ENCODE data around the gene NTSR1.

NTSR1 gene

GRCh38 chr20:62709537-62709905 is 885 bp downstream of the NTSR1 start:
- DNase-seq (ENCODE audit: low read depth): no peak

GRCh38 chr20:62710221-62710885 is 1.7 kb downstream of the NTSR1 start:
- DNase-seq (ENCODE audit: low read depth): no peak

GRCh38 chr20:62710886-62711702 is 2.5 kb downstream of the NTSR1 start:
- no peak for DNase-seq (ENCODE audit: low read depth)

DNA sequence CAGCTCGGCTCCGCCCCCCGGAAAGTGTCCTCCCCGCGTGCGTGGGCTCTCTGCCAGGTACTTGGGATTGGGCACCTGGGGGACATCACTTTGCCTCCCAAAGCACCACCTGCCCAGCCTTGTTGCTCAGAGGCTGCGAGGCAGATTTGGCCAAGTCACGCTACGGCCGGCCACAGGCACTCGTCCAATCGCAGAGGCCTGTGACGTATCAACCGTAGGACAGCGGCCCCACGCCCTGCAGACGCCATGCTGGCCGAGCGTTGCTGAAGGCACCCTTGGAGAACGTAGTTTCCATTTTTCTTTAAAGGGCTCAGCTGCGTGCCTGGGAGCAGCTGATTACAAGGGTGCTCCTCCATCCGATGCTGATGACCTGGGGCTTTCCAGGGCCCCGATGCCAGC is 3.1 kb downstream of the NTSR1 start:
- no peak for DNase-seq (ENCODE audit: low read depth)

DNA sequence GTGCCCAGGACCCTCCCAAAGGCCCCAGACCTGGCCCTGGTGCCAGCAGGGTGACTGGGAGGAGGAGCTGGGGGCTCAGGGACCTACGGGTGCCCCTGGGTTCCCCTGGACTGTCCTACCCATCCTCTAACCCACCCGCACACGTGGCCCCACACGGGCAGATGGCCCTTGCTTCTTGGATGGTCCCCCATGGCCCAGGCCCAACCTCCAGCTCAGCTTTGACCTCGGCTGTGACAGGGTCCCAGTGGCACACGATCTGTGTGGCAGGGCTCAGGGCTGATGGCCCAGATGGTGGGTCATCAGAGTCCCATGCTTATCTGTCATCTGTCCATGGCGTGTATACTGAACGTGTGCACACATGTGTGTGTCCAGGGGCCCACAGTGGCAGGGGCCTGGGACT is 4.0 kb downstream of the NTSR1 start:
- no peak for DNase-seq (ENCODE audit: low read depth)

- no peak for DNase-seq (ENCODE audit: low read depth)
These were observed 5.4 kb downstream of the NTSR1 start for GRCh38 chr20:62714006-62714405.

GRCh38 chr20:62714799-62715198 is 6.2 kb downstream of the NTSR1 start:
- DNase-seq (ENCODE audit: low read depth): no peak

DNA sequence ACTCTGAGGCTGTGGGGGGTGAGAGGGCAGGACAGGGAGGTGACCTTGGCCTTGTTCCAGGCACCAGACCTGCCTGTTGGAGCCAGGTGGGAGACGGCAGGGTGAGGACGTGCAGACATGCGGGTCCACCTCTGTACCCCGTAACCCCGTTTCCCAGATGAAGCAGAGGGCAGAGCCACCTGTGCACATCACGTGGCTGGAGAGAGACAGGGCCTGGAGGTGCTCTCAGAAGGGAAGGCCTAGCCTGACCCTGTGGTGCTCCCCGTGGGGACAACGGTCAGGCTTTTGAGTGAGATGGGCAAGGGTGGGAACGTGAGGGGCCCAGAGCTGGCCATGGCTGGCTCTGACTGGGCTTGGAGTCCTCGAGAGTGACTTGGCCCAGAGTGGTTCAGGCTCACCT is 6.6 kb downstream of the NTSR1 start:
- DNase-seq (ENCODE audit: low read depth): no peak

- no peak for DNase-seq (ENCODE audit: low read depth)
These were observed 7.7 kb downstream of the NTSR1 start for GRCh38 chr20:62716198-62716940.

DNA sequence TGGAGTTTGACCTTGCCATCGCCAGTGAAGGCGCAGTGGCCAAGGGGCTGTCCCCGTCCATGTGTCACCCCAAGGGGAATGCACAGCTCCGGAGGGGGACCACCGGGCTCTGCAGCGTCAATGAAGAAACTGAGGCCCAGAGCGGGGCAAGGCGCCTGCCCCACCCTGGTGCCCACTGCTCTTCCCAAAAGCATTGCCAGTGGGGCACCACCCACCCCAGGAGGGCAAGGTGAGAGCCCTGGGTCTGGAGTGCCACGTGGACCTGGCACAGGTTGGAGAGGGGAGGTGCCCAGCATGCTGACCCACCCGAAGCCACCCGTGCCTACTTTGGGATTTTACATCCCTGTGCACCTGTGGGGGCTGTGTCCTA is 8.3 kb downstream of the NTSR1 start:
- DNase-seq (ENCODE audit: low read depth): no peak

DNA sequence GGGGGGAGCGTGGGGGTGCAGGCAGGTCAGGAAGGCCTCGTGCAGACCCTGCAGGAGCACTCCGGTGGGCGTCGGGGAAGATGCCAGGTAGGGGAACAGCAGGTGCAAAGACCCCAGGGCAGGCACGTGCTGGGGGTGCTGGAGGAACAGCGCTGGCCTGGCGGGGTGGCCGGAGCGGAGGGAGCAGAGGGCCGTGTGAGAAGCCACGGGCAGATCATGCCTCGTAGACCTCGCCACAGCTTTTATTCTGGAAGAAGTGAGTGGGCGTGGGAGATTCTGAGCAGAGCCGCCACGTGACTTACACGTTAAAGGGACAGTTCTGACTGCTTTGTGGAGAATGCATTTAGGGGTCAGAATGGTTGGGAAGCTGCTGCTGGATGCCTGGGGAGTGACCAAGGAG is 9.3 kb downstream of the NTSR1 start:
- no peak for DNase-seq (ENCODE audit: low read depth)

DNA sequence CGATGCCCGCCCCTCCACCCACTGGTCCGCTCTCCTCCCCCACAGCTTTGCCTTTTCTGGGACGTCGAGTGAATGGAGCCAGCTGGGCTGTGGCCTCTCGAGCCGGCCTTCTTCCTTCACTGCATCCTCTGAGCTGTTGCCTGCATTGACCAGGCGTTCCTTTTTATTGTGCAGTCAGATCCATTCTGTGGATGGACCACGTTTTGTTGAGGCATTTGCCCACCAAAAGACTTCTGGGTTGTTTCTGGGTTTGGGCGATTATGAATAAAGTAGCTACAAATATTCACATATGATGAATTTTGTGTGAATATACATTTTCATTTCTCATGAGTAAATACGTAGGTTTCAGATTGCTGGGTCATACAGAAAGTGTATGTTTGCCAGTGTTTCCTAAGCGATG is 9.9 kb downstream of the NTSR1 start:
- no peak for DNase-seq (ENCODE audit: low read depth)

DNA sequence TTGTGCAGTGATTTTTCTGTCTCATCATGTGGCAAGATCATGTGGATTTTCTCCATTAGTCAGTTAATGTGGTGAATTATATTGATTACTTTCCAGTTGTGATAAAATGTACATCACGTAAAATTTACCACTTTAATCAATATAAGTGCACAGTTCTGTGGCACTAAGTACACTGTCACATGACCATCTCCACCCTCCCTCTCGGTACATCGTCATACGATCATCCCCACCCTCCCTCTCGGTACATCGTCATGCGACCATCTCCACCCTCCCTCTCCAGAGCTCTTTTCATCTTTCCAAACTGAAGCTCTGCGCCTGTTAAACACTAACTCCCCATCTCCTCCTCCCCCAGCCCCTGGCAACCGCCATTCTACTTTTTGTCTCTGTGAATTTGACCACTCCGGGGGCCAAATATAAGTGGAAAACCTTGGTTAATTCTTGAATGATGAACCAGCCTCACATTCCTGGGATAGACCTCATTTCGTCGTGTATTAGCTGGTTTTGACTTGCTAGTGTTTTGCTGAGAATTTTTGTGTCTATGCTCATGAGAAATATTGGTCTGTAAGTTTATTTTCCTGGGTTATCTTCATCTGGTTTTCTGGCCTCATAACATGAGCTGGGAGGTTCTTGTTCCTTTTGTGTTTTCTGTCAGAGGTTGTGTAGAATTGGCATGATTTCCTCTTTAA is 10.8 kb downstream of the NTSR1 start:
- no peak for DNase-seq (ENCODE audit: low read depth)

DNA sequence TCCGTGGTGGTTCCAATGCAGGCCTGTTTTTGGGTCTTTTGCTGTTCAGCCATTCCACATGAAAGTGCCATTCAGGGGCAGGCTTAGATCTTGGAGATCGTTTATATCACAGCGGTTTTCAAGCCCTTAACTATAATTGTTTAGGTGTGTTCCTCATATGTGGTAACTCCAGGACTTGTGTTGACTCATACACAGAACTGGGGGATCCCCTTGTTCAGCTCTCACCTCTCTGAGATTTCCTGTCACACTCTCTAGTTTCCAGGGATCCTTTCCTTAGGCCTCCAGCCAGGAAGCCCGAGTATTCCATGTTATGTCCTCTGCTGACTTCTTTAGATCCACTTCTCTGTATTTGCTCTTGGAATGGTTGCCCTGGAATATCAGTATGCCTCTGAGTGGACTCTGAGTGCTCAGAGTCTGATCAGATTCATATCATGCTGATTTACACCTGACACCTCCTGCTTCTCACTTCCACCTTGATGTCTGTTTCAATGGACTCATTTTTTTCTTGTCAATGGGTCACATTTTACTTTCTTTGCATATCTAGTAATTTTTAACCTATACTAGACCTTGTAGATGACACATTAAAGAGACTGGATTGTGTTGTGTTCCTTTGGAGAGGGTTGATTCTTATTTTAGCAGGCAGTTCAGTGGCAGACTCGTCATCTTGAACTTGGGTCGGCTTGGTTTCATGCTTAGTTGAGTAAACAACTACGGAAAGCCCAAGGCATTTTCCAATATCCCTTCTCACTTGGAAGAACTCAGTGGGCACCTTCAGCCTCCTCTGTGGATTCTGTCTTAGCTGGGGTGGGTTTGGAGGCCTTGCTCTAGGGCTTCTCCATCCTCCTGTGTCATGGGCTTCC is 13.1 kb downstream of the NTSR1 start:
- DNase-seq (ENCODE audit: low read depth): no peak

GRCh38 chr20:62722627-62723026 is 14.0 kb downstream of the NTSR1 start:
- DNase-seq (ENCODE audit: low read depth): no peak

- DNase-seq (ENCODE audit: low read depth): no peak
These were observed 14.7 kb downstream of the NTSR1 start for GRCh38 chr20:62723351-62723750.

GRCh38 chr20:62723768-62724450 is 15.3 kb downstream of the NTSR1 start:
- DNase-seq (ENCODE audit: low read depth): no peak

DNA sequence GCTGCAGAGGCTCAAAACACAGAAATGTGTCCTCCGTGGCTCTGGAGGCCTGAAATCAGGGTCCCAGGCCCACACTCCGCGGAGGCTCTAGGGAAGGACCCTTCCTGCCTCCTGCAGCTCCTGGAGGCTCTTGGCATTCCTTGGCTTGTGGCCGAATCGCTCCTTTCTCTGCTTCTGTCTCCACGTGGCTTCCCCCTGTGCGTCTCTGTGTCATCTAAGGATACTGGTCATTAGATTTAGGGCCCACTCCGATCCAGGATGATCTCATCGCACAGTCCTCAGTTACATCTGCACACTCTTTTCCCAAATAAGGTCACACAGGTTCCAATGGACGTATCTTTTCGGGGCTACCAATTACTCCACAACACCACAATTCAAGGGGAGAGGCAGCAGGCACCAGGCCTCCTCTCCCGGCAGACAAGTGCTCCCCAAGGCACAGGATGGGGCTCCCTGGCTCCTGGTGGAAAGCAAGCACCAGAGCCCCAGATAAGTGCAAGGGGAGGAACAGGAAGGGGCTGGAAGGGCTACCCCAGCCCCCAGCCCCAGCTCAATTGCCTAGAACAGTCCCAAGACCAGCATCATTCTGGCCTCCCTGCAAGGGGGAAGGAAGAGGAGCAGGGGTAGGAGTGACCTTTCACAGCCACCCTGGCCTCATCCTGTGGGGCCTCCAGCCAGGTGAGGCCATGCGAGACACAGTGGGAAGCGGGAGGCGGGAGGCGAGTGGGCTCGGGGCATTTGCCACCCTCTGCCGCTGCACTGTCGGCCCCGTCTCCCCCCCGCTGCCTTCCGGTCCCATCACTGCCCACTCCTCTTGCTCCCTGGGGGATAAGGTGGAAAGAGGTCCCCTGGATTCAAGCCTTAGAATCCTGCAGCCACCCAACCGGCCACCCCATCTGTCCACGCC is 16.3 kb downstream of the NTSR1 start:
- no peak for DNase-seq (ENCODE audit: low read depth)

DNA sequence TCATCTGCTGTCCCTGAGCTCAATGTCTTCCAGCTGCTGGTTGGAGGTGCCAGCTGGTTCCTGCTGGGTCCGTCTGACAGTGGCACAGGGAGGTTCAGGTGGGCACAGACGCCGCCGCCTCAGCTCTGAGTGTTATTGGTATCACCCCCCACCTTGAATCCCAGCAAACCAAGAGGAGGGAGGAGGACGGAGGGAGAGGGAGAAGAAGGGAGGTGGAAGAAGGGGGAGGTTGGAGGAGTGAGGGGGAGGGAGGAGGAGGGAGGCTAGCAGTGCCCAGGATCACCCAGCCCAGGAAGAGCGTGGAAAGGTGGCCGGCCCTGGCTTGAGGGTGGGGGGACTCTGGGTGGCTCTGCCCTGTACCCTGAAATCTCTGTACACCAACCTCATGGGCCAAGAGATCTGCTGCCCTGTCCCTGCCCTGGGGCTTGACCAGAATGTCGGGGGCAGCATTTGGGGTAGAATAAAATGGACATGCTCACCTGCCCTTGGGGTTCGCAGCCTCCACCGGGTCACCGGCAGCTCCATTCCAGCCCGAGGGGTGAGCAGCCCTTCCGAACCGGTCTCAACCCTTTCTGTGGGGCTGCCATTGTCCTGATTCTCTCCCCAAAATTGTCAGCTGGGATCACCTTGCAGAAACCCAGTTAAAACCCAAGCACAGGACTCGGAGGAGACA is 17.1 kb downstream of the NTSR1 start:
- no peak for DNase-seq (ENCODE audit: low read depth)
